Endodermal cell (in vitro differentiated cells): ENCODE measurements around the gene PTPN5. TPM values are rescaled to one million over a fixed set of nuclear protein-coding genes. Genes with fewer than 3 reads are reported as not detected.
A peak's percentile ranks its signal among the peaks of the same experiment; 100 is the strongest.

ENCODE experiments used
- DNase-seq: peaks from one replicate; pipeline ENCODE4 v3.0.0-alpha.2; 2017
- H3K27ac ChIP-seq: 2 replicates; pipeline ENCODE4 v1.5.1; 2013; ENCODE audit warnings: mild to moderate bottlenecking, low read depth, low read length, moderate library complexity
- H3K27me3 ChIP-seq: 2 replicates; pipeline ENCODE4 v1.6.1; 2013; ENCODE audit warnings: mild to moderate bottlenecking, low read length, moderate library complexity; ENCODE audit not compliant: insufficient read depth, control insufficient read depth, poor library complexity, severe bottlenecking
- H3K36me3 ChIP-seq: 2 replicates; pipeline ENCODE4 v1.7.0; 2013; ENCODE audit warnings: mild to moderate bottlenecking, low read length, moderate library complexity; ENCODE audit not compliant: control insufficient read depth, insufficient read depth
- H3K4me1 ChIP-seq: one replicate; pipeline ENCODE4 v1.7.0; 2013; ENCODE audit warnings: low read length; ENCODE audit not compliant: control insufficient read depth, insufficient read depth
- H3K4me3 ChIP-seq: 2 replicates; pipeline ENCODE4 v1.5.1; 2013; ENCODE audit warnings: mild to moderate bottlenecking, low read length, moderate library complexity
- H3K9ac ChIP-seq: 2 replicates; pipeline ENCODE4 v1.6.1; 2013; ENCODE audit warnings: mild to moderate bottlenecking, low read length, moderate library complexity; ENCODE audit not compliant: poor library complexity, severe bottlenecking; ENCODE audit errors: extremely low read depth
- H3K9me3 ChIP-seq: 2 replicates; pipeline ENCODE4 v1.6.1; 2013; ENCODE audit warnings: mild to moderate bottlenecking, low read length, moderate library complexity; ENCODE audit not compliant: control insufficient read depth
- H3K27ac Mint-ChIP-seq: 2 replicates; pipeline ENCODE4 v1.8.0; 2020; ENCODE audit warnings: mixed read lengths
- H3K27me3 Mint-ChIP-seq: 2 replicates; pipeline ENCODE4 v1.8.0; 2021; ENCODE audit warnings: mild to moderate bottlenecking, mixed read lengths; ENCODE audit not compliant: insufficient read depth
- H3K36me3 Mint-ChIP-seq: 2 replicates; pipeline ENCODE4 v1.8.0; 2020; ENCODE audit warnings: low read depth, mixed read lengths
- H3K4me1 Mint-ChIP-seq: 2 replicates; pipeline ENCODE4 v1.8.0; 2020; ENCODE audit warnings: mixed read lengths
- H3K4me3 Mint-ChIP-seq: 2 replicates; pipeline ENCODE4 v1.8.0; 2020; ENCODE audit warnings: mild to moderate bottlenecking, moderate library complexity, mixed read lengths
- H3K9me3 Mint-ChIP-seq: 2 replicates; pipeline ENCODE4 v1.8.0; 2020; ENCODE audit warnings: mild to moderate bottlenecking, mixed read lengths
- WGBS, 2 experiments: methylation state at CpG; one replicate each; pipeline versions ENCODE4 v1.1.5 to v1.1.7; 2013; ENCODE audit warnings: missing lambda C conversion rate in 2 of 2, mixed read lengths in 1 of 2; ENCODE audit not compliant: insufficient coverage in 1 of 2, insufficient read length in 1 of 2; 5-methylcytosine and 5-hydroxymethylcytosine counted together
- total RNA-seq, 2 donors: library from RNA; stranded (reverse); fragmentation: NEBNext Ultra II Directional in 1 of 2; extraction: Animal tissue kit (Norgen Biotek cat#: 25700) in 1 of 2; gene quantifications; 2 replicates in 1 of 2; 3 replicates in 1 of 2; pipeline ENCODE4 v1.2.1, GENCODE V29; 2021
- TF ChIP-seq, protein P1 (sequence below): fragments of 200-600 bp; sonication (generic); conservative IDR thresholded peaks from 2 replicates; pipeline ENCODE4 v1.5.0; 2021; ENCODE audit warnings: antibody characterized with exemption, mild to moderate bottlenecking

PTPN5 gene
- total RNA-seq, 2 donors from 2014 or later: 27.6 to 51.0 TPM

DNA sequence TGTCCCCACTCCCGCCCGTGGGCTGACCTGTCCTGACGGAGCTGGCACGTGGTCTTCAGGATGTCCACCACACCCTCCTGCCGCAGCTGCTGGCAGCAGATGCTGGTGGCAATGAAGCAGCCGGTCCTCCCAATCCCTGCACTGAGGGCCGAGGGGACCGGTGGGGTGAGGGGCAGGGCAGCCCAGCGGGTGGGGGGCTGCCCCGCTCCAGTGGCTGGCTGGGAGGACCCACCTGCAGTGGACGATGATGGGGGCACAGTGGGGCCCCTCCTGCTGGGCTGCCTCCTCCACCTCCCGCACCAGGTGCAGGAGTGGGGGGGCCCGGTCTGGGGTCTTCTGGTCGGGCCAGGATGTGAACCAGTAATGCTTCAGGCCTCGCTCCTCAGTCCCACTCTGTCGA is 62.2 kb downstream of the PTPN5 start:
- H3K27me3 ChIP-seq: no peaks in the 10 kb centered on the region
- no peak for DNase-seq
- H3K27ac ChIP-seq: no peak overlapping the region
- no peaks in the 10 kb centered on the region for H3K9me3 ChIP-seq
- H3K4me1 Mint-ChIP-seq: peaks cover 12% of the 10 kb centered on the region
- no peak overlapping the region for H3K9ac ChIP-seq
- no peak overlapping the region for H3K4me3 Mint-ChIP-seq
- WGBS, 2 experiments: 93% methylated on average over 5 to 16 of the region's 16 CpGs
- H3K4me3 ChIP-seq: no peak overlapping the region
- no peaks in the 10 kb centered on the region for H3K36me3 ChIP-seq
- H3K27ac Mint-ChIP-seq: no peak overlapping the region
- peaks cover 17% of the 10 kb centered on the region for H3K27me3 Mint-ChIP-seq
- H3K9me3 Mint-ChIP-seq: no peaks in the 10 kb centered on the region
- H3K36me3 Mint-ChIP-seq: no peaks in the 10 kb centered on the region
- TF ChIP-seq, protein P1, sequence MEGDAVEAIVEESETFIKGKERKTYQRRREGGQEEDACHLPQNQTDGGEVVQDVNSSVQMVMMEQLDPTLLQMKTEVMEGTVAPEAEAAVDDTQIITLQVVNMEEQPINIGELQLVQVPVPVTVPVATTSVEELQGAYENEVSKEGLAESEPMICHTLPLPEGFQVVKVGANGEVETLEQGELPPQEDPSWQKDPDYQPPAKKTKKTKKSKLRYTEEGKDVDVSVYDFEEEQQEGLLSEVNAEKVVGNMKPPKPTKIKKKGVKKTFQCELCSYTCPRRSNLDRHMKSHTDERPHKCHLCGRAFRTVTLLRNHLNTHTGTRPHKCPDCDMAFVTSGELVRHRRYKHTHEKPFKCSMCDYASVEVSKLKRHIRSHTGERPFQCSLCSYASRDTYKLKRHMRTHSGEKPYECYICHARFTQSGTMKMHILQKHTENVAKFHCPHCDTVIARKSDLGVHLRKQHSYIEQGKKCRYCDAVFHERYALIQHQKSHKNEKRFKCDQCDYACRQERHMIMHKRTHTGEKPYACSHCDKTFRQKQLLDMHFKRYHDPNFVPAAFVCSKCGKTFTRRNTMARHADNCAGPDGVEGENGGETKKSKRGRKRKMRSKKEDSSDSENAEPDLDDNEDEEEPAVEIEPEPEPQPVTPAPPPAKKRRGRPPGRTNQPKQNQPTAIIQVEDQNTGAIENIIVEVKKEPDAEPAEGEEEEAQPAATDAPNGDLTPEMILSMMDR: no peak
- peaks cover under 1% of the 10 kb centered on the region for H3K4me1 ChIP-seq

DNA sequence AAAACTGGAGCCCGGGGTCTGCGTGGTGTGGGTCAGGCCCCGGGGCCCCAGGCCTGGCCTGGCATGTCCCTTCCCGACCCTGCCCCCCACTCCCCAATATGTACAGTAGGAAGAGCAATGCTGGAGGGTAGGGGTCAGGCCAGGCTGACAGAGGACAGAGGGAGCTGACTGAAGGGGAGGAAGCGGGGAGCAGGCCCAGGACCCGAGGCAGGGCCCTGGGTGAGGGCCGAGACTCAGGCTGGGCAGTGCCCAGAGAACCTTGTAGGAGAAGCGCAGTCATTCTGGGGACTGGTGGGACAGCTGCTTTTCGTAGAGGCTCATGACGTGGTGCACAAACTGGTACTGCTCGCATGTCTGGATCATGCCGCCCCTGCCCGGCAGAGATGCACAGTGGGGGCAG is 62.9 kb downstream of the PTPN5 start:
- Histone ChIP-seq H3K9me3 (no peaks in the 10 kb centered on the region), H3K27ac (no peak overlapping the region), H3K9ac (no peak overlapping the region), H3K4me1 (no peaks in the 10 kb centered on the region), H3K4me3 (no peak overlapping the region), H3K27me3 (no peaks in the 10 kb centered on the region), H3K36me3 (no peaks in the 10 kb centered on the region)
- Mint-ChIP-seq H3K4me1 (peaks cover 13% of the 10 kb centered on the region), H3K36me3 (no peaks in the 10 kb centered on the region), H3K27me3 (peaks cover 17% of the 10 kb centered on the region), H3K27ac (no peak overlapping the region), H3K9me3 (no peaks in the 10 kb centered on the region), H3K4me3 (no peak overlapping the region)
- DNase-seq: no peak
- WGBS, 2 experiments: 93 to 97% methylated on average over 11 to 13 of the region's 13 CpGs
- TF ChIP-seq, protein P1: no peak

DNA sequence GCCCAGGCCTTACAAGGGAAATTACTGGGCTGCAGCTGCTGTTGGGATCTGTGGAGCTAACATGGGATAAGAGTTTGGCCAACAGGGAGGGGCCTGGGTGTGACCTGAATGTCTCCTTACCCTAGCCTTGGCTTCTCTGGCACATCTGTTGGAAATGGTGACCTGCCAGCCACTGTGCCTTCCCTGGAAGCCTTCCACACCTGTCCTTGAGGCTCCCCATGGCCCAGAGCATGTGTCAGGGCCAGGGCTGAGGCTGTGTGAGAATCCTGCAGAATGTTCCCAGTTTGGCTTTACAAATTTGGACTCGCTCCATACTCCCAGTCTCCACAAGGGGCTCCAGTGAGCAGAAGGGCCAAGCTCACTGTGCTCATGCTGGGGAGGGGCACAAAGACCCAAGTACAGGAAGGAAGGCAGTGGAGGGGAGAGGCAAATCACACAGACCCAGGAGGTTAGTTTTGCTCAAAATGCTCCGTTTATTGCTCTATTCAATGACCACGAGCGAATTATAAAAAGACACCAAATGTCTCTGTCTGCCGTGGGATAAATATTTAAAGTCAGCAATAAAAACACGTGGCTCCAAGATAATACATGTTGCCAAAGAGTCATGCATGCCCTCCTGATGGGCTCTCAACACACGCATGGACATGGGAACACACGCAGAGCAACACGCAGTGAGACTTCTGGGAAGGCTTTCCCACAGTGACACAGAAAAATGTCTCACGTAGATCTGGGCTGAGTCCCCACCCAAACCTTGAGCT is 63.9 kb downstream of the PTPN5 start:
- Mint-ChIP-seq H3K9me3 (no peaks in the 10 kb centered on the region), H3K36me3 (no peaks in the 10 kb centered on the region), H3K4me1 (peaks cover 13% of the 10 kb centered on the region), H3K4me3 (no peak overlapping the region), H3K27me3 (peaks cover 10% of the 10 kb centered on the region), H3K27ac (no peak overlapping the region)
- TF ChIP-seq, protein P1: peak; percentile 88
- DNase-seq: peak; percentile 93
- Histone ChIP-seq H3K4me1 (no peaks in the 10 kb centered on the region), H3K36me3 (no peaks in the 10 kb centered on the region), H3K9ac (no peak overlapping the region), H3K9me3 (no peaks in the 10 kb centered on the region), H3K27ac (no peak overlapping the region), H3K27me3 (no peaks in the 10 kb centered on the region), H3K4me3 (no peak overlapping the region)
- WGBS, 2 experiments: 60 to 64% methylated on average over 9 to 10 of the region's 10 CpGs
